ENCODE measurements around the gene ABCB9. TPM values are rescaled to one million over a fixed set of nuclear protein-coding genes. Genes with fewer than 3 reads are reported as not detected.

ABCB9 gene
- polyA plus RNA-seq, 1 donor from 2014 or later = 19.7 TPM

Small RNA genes lying within 50 kb of the gene (small RNA-seq; reads per million reads assigned to genes)
- gene ARL6IP4 (0 reads per million in 3 experiments), gene MIR4304 (0 reads per million in 3 experiments)

Other genes with a start within 250 kb of the ABCB9 start
- gene HCAR3, start 249.7 kb downstream of the ABCB9 start, polyA plus RNA-seq = not detected in 2 replicates
- not detected in 2 replicates for gene HCAR1, start 235.6 kb downstream of the ABCB9 start, polyA plus RNA-seq
- gene DENR, start 213.6 kb downstream of the ABCB9 start, polyA plus RNA-seq = 71.2 and 85.1 TPM in 2 replicates
- gene CCDC62, start 191.9 kb downstream of the ABCB9 start, polyA plus RNA-seq = 2.2 and 2.9 TPM in 2 replicates
- gene HIP1R, start 131.0 kb downstream of the ABCB9 start, polyA plus RNA-seq = 270 and 297 TPM in 2 replicates
- gene VPS37B, start 70.3 kb downstream of the ABCB9 start, polyA plus RNA-seq = 30.2 and 36.7 TPM in 2 replicates
- gene OGFOD2, start 8.8 kb upstream of the ABCB9 start, polyA plus RNA-seq = 27.8 and 43.2 TPM in 2 replicates
- 173 and 190 TPM in 2 replicates for gene ARL6IP4, start 14.2 kb upstream of the ABCB9 start, polyA plus RNA-seq
- 0.52 and 0.82 TPM in 2 replicates for gene PITPNM2, start 184.6 kb upstream of the ABCB9 start, polyA plus RNA-seq